ENCODE data around the gene TPST2. TPM values are rescaled to one million over a fixed set of nuclear protein-coding genes. Genes with fewer than 3 reads are reported as not detected.
A peak's percentile ranks its signal among the peaks of the same experiment; 100 is the strongest.

The TPST2 gene
- total and polyA plus RNA-seq, 9 of the 15 experiments (the other 6 are each of a cell fraction or from before 2014, with no cell fraction given): 14.2 to 123 (median 60.1) TPM

- TF ChIP-seq SFPQ (IDR thresholded peaks at IDR 0.05; ENCODE audit: low read depth, low read length): no peak
- no peak for TF ChIP-seq HBP1 (CRISPR knock-in tag; IDR thresholded peaks at IDR 0.05)
- no peak for TF ChIP-seq SMAD3 (CRISPR knock-in tag; conservative IDR thresholded peaks at IDR 0.05)
Observed at GRCh38 chr22:26481694-26482093, 108.2 kb downstream of the TPST2 start (continued).

GRCh38 chr22:26481112-26481693, 108.7 kb downstream of the TPST2 start:
- H3K9me1 ChIP-seq (ENCODE audit: control insufficient read depth, insufficient read depth, low read length): no peaks in the 10 kb centered on the region
- H3K36me3 ChIP-seq (ENCODE audit: control insufficient read depth, insufficient read depth, low read length): peaks cover 37% of the 10 kb centered on the region; the same call in 2 of the 3 replicates
- H3K79me2 ChIP-seq (ENCODE audit: control insufficient read depth, insufficient read depth, low read length): peaks cover 97% of the 10 kb centered on the region
- ATAC-seq: no peak
- peaks cover 14 to 51% of the 10 kb centered on the region in 2 experiments; a peak in 4 of 5 replicates for H3K4me1 ChIP-seq (replicated peaks in 1 of 2; ENCODE audit: control insufficient read depth in 2 of 2, insufficient read depth in 2 of 2, low read length in 2 of 2)
- no peak for DNase-seq (ENCODE audit: extremely low read depth in 1 of 4, low spot score in 3 of 4)
- in situ Hi-C loops (cut with MboI): no loop called here
- H3K27me3 ChIP-seq (ENCODE audit: control insufficient read depth in 2 of 2, insufficient read depth in 2 of 2, low read length in 2 of 2): no peaks in the 10 kb centered on the region
- no peak for FAIRE-seq
- peak overlapping the region; percentile 86 for H3K27ac ChIP-seq (ENCODE audit: extremely low read depth, low read depth, low read length)
- no TSS peak for BruUV-seq (replicated peaks)
- intact Hi-C loops (cut with micrococcal nuclease): loop anchor here (10.0 kb wide), 1 partner anchor 104 kb away; no protein-coding TSS in a partner anchor
- 0 out of 2 replicates have a peak overlapping the region, but pooled peaks have one; percentile 3 for H2AFZ ChIP-seq (ENCODE audit: low read depth, low read length)
- H4K20me1 ChIP-seq (replicated peaks; ENCODE audit: control insufficient read depth, insufficient read depth, low read length): no peaks in the 10 kb centered on the region
- peak overlapping the region; percentile 71 to 72; a peak in 3 of 4 replicates for H3K9ac ChIP-seq (ENCODE audit: insufficient read depth in 1 of 2, low read depth in 2 of 2, low read length in 2 of 2)
- peak overlapping the region; percentile 89 for H3K4me3 ChIP-seq
- H3K4me2 ChIP-seq (ENCODE audit: insufficient read depth, low read length): peak overlapping the region; percentile 97
- ChIA-PET POLR2A (interaction anchor here (0.6 to 4.5 kb wide), 5 partner anchors 11 to 115 kb away, joined by 3 to 35 read pairs (median 4); no protein-coding TSS in a partner anchor), CTCF (ENCODE audit: low intra/inter-chr PET ratio) (no interaction called here)
- no peak for TF ChIP-seq IRF1 (CRISPR knock-in tag; IDR thresholded peaks at IDR 0.05; ENCODE audit: borderline replicate concordance)
- no peak for TF ChIP-seq CBFA2T3 (IDR thresholded peaks at IDR 0.05)
- TF ChIP-seq HES1 (IDR thresholded peaks at IDR 0.05; ENCODE audit: low read depth): no peak
- no peak for TF ChIP-seq SPI1 (IDR thresholded peaks at IDR 0.05; ENCODE audit: borderline replicate concordance, low read depth, low read length)
- TF ChIP-seq MEF2A (IDR thresholded peaks at IDR 0.05; ENCODE audit: control insufficient read depth, low read depth, low read length): no peak
- no peak for TF ChIP-seq ZNF75A (CRISPR knock-in tag; IDR thresholded peaks at IDR 0.05)
- no peak for TF ChIP-seq CCAR2 (IDR thresholded peaks at IDR 0.05; ENCODE audit: low read depth, low read length)
- WGBS (ENCODE audit: insufficient coverage, low coverage, missing lambda C conversion rate): 20% methylated on average over 6 of the region's 6 CpGs
- H3K9me3 ChIP-seq (replicated peaks; ENCODE audit: control insufficient read depth, insufficient read depth, low read depth, low read length): no peaks in the 10 kb centered on the region
